Hematopoietic multipotent progenitor cell (in vitro differentiated cells): ENCODE data around the gene TRAPPC10. TPM values are rescaled to one million over a fixed set of nuclear protein-coding genes. Genes with fewer than 3 reads are reported as not detected.
A peak's percentile ranks its signal among the peaks of the same experiment; 100 is the strongest.

ENCODE experiments used
- DNase-seq, 3 donors: peaks; one replicate each; pipeline ENCODE4 v3.0.0-alpha.2; 2011 to 2015; ENCODE audit warnings: low read depth in 2 of 3, low spot score in 2 of 3
- total RNA-seq: library from RNA; depleted of rRNA; stranded (reverse); fragments of >200 nt; gene quantifications from one replicate; pipeline ENCODE4 v1.2.3, GENCODE V29; 2012

TRAPPC10 gene
- total RNA-seq, 1 donor: 29.9 TPM

- DNase-seq: no peak
These were observed 14.1 kb upstream of the TRAPPC10 start for GRCh38 chr21:43997766-43998742.

- DNase-seq: no peak
These were observed 11.7 kb upstream of the TRAPPC10 start for GRCh38 chr21:44000360-44000759.

GRCh38 chr21:44002511-44002910, 9.6 kb upstream of the TRAPPC10 start:
- DNase-seq: no peak

- DNase-seq: no peak
These were observed 8.7 kb upstream of the TRAPPC10 start for GRCh38 chr21:44003307-44003966.

GRCh38 chr21:44005071-44005470, 7.0 kb upstream of the TRAPPC10 start:
- DNase-seq: no peak

- DNase-seq: no peak
These were observed 6.5 kb upstream of the TRAPPC10 start for GRCh38 chr21:44005593-44005992.

- DNase-seq: no peak
These were observed 6.0 kb upstream of the TRAPPC10 start for GRCh38 chr21:44006017-44006619.

GRCh38 chr21:44006656-44007055, 5.5 kb upstream of the TRAPPC10 start:
- DNase-seq: no peak

GRCh38 chr21:44010429-44010828, 1.7 kb upstream of the TRAPPC10 start:
- no peak for DNase-seq

GRCh38 chr21:44011123-44011522, 986 bp upstream of the TRAPPC10 start:
- no peak for DNase-seq

- peak; percentile 65 to 76 (median 70) for DNase-seq
These were observed 618 bp downstream of the TRAPPC10 start for GRCh38 chr21:44012474-44013379.

GRCh38 chr21:44013380-44014088, 1.4 kb downstream of the TRAPPC10 start:
- DNase-seq: peak; percentile 14 to 58 (median 34)

GRCh38 chr21:44017601-44018000, 5.5 kb downstream of the TRAPPC10 start:
- no peak for DNase-seq

GRCh38 chr21:44018127-44018526, 6.0 kb downstream of the TRAPPC10 start:
- no peak for DNase-seq

- no peak for DNase-seq
These were observed 6.9 kb downstream of the TRAPPC10 start for GRCh38 chr21:44018813-44019567.

GRCh38 chr21:44019568-44019958, 7.5 kb downstream of the TRAPPC10 start:
- DNase-seq: no peak

- DNase-seq: no peak
These were observed 8.4 kb downstream of the TRAPPC10 start for GRCh38 chr21:44020551-44020950.

GRCh38 chr21:44021064-44021463, 9.0 kb downstream of the TRAPPC10 start:
- DNase-seq: no peak

GRCh38 chr21:44024257-44024656, 12.1 kb downstream of the TRAPPC10 start:
- DNase-seq: no peak
